Gastroesophageal sphincter (tissue), 3 donors: ENCODE results near the gene BCAS3.

Experiments
- CTCF ChIP-seq, 4 experiments: fragments of 200-600 bp in 2 of 4; fragments of 450-650 bp in 2 of 4; sonication (generic) in 1 of 4; IDR thresholded peaks; one replicate each; pipeline ENCODE4 v1.5.1; 2017 to 2019; ENCODE audit warnings: antibody characterized with exemption in 4 of 4, mild to moderate bottlenecking in 2 of 4, moderate library complexity in 2 of 4
- EP300 ChIP-seq: sonication (generic); formaldehyde crosslinking; IDR thresholded peaks from one replicate; pipeline ENCODE4 v1.6.1; 2017; ENCODE audit warnings: antibody characterized with exemption, mild to moderate bottlenecking
- POLR2A ChIP-seq, 2 donors: fragments of 450-650 bp; IDR thresholded peaks; one replicate each; pipeline ENCODE4 v1.6.1; 2017; ENCODE audit warnings: antibody characterized with exemption in 2 of 2, mild to moderate bottlenecking in 2 of 2, moderate library complexity in 1 of 2
- POLR2AphosphoS5 ChIP-seq: sonication (generic); formaldehyde crosslinking; IDR thresholded peaks from one replicate; pipeline ENCODE4 v1.6.1; 2017; ENCODE audit warnings: antibody characterized with exemption

GRCh38 chr17:61175298-61176142 lies 497.9 kb downstream of the BCAS3 start:
- no peak for TF ChIP-seq POLR2AphosphoS5
- TF ChIP-seq CTCF (IDR thresholded peaks at IDR 0.05) = no peak
- no peak for TF ChIP-seq POLR2A (IDR thresholded peaks at IDR 0.05)
- no peak for TF ChIP-seq EP300
